ENCODE measurements around the gene ISY1.

DNA sequence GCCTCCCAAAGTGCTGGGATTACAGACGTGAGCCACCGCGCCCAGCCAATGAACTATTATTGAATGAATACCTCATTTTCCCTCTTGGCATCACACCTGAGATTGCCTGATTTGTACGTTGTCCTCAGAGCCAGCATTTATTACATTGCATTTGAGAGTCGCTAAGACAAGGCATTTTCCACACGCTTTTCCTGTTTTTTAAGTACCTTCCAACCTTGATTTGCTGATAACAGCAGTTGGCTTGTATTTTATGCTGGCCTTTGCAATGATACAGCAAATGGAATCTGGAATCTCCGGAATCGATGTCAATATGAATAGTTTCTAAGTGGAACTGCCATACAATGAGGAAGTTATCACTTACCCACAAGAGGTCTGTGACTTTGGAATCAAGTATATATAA lies 38.5 kb upstream of the ISY1 start:
- no peak for TF ChIP-seq SMC3 (IDR thresholded peaks at IDR 0.05; ENCODE audit: low read depth, low read length)
- no peak for TF ChIP-seq POLR2A (IDR thresholded peaks at IDR 0.05; ENCODE audit: low read depth, low read length)
- TF ChIP-seq CEBPB (IDR thresholded peaks at IDR 0.05; ENCODE audit: low read depth, low read length) = no peak
- TF ChIP-seq CTCF (conservative IDR thresholded peaks at IDR 0.05; ENCODE audit: low read depth, low read length) = no peak
- no peak for TF ChIP-seq FOS (IDR thresholded peaks at IDR 0.05; ENCODE audit: low read depth, low read length)
- TF ChIP-seq NFE2L2 (IDR thresholded peaks at IDR 0.05; ENCODE audit: low read depth, low read length) = no peak
- TF ChIP-seq RAD21 (IDR thresholded peaks at IDR 0.05; ENCODE audit: low read length) = no peak
- no peak for TF ChIP-seq USF2 (IDR thresholded peaks at IDR 0.05; ENCODE audit: low read depth, low read length)
- no peak for TF ChIP-seq MXI1 (IDR thresholded peaks at IDR 0.05; ENCODE audit: borderline replicate concordance, low read depth, low read length)
- TF ChIP-seq, protein P1, sequence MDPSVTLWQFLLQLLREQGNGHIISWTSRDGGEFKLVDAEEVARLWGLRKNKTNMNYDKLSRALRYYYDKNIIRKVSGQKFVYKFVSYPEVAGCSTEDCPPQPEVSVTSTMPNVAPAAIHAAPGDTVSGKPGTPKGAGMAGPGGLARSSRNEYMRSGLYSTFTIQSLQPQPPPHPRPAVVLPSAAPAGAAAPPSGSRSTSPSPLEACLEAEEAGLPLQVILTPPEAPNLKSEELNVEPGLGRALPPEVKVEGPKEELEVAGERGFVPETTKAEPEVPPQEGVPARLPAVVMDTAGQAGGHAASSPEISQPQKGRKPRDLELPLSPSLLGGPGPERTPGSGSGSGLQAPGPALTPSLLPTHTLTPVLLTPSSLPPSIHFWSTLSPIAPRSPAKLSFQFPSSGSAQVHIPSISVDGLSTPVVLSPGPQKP (IDR thresholded peaks at IDR 0.05; ENCODE audit: borderline replicate concordance, low read depth, low read length) = no peak
- TF ChIP-seq RFX5 (IDR thresholded peaks at IDR 0.05; ENCODE audit: low read depth, low read length) = no peak
- TF ChIP-seq MAZ (IDR thresholded peaks at IDR 0.05; ENCODE audit: borderline replicate concordance, low read depth, low read length) = no peak
- TF ChIP-seq RCOR1 (IDR thresholded peaks at IDR 0.05; ENCODE audit: insufficient replicate concordance, low read length) = no peak
